KOPT-K1 (cell line): ENCODE results near the gene SACS.

Source experiments
- H3K27ac ChIP-seq: fragments of 200-600 bp; sonication (generic); 2 replicates; pipeline ENCODE4 v1.5.1; 2016; ENCODE audit warnings: antibody characterized with exemption, mild to moderate bottlenecking, low read depth, low read length; ENCODE audit not compliant: poor library complexity, severe bottlenecking
- H3K36me3 ChIP-seq: fragments of 200-600 bp; sonication (generic); 2 replicates; pipeline ENCODE4 v1.5.1; 2017; ENCODE audit warnings: antibody characterized with exemption, mild to moderate bottlenecking, low read length, moderate library complexity; ENCODE audit not compliant: insufficient read depth
- H3K9me3 ChIP-seq: fragments of 200-600 bp; sonication (generic); 2 replicates; pipeline ENCODE4 v1.5.1; 2017; ENCODE audit warnings: antibody characterized with exemption, low read length, mild to moderate bottlenecking; ENCODE audit not compliant: insufficient read depth, poor library complexity, severe bottlenecking

The SACS gene

DNA sequence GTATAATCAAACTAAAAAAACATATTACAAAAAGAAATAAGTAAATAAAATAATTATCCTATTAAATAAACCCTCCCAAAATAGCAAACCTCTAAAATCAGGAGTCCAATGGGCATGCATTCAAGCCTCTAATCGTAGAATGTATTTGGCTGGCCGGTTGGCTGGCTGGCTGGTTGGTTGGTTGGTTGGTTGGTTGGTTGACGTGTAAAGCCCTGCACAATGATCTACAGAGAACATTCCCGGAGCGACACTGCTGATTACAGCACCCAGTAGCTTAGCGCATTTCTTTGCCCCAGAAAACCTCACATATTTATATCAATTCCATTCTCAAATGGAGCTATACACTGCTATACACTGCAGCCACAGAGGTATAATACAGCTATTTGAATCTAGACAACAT, 65.6 kb downstream of the SACS start:
- no peaks in the 10 kb centered on the region for H3K9me3 ChIP-seq
- H3K36me3 ChIP-seq: peaks cover 98% of the 10 kb centered on the region
- H3K27ac ChIP-seq: no peak overlapping the region

- Histone ChIP-seq H3K9me3 (no peaks in the 10 kb centered on the region), H3K36me3 (peaks cover 96% of the 10 kb centered on the region), H3K27ac (no peak overlapping the region)
Measured at GRCh38 chr13:23365652-23366051, 67.8 kb downstream of the SACS start.

- H3K9me3 ChIP-seq: no peaks in the 10 kb centered on the region
- H3K36me3 ChIP-seq: peaks cover 96% of the 10 kb centered on the region
Measured at GRCh38 chr13:23359882-23360281, 73.6 kb downstream of the SACS start.

GRCh38 chr13:23357349-23357748, 76.2 kb downstream of the SACS start:
- peaks cover 99% of the 10 kb centered on the region for H3K36me3 ChIP-seq

More at GRCh38 chr13:23359882-23360281, 73.6 kb downstream of the SACS start:
- no peak overlapping the region for H3K27ac ChIP-seq

GRCh38 chr13:23356368-23356767, 77.1 kb downstream of the SACS start:
- H3K27ac ChIP-seq: no peak overlapping the region
- H3K9me3 ChIP-seq: no peaks in the 10 kb centered on the region
- H3K36me3 ChIP-seq: peaks cover 99% of the 10 kb centered on the region

More at GRCh38 chr13:23357349-23357748, 76.2 kb downstream of the SACS start:
- Histone ChIP-seq H3K27ac (no peak overlapping the region), H3K9me3 (no peaks in the 10 kb centered on the region)

- no peaks in the 10 kb centered on the region for H3K9me3 ChIP-seq
- no peak overlapping the region for H3K27ac ChIP-seq
- H3K36me3 ChIP-seq: peaks cover 99% of the 10 kb centered on the region
Measured at GRCh38 chr13:23354520-23354919, 79.0 kb downstream of the SACS start.

GRCh38 chr13:23352161-23352560, 81.3 kb downstream of the SACS start:
- H3K9me3 ChIP-seq: no peaks in the 10 kb centered on the region
- H3K36me3 ChIP-seq: peaks cover 100% of the 10 kb centered on the region
- no peak overlapping the region for H3K27ac ChIP-seq

DNA sequence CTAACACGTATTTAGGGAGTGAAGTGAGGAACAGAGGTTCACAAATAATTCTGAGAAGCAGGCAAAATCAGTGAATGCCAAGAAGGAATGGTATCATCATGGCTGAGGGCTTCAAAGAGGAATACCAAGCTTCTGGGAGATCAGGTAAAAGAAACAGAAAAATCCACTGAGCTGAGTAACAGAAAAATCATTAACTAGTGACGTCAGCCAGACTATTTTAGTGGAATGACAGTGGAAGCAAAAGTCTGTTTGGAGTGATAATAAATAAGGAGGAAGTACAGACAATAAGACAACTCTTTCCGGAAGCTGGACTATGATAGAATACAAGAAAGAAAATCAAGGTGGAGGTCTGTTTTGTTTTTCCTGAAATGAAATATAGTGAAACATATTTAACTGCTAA, 83.5 kb downstream of the SACS start:
- no peak overlapping the region for H3K27ac ChIP-seq
- peaks cover 98% of the 10 kb centered on the region for H3K36me3 ChIP-seq

GRCh38 chr13:23349161-23349897, 84.2 kb downstream of the SACS start:
- peaks cover 98% of the 10 kb centered on the region for H3K36me3 ChIP-seq
- H3K27ac ChIP-seq: no peak overlapping the region
- no peaks in the 10 kb centered on the region for H3K9me3 ChIP-seq

More for the DNA sequence above, 83.5 kb downstream of the SACS start:
- H3K9me3 ChIP-seq: no peaks in the 10 kb centered on the region

- no peak overlapping the region for H3K27ac ChIP-seq
- H3K36me3 ChIP-seq: peaks cover 97% of the 10 kb centered on the region
- no peaks in the 10 kb centered on the region for H3K9me3 ChIP-seq
Measured at GRCh38 chr13:23348262-23349127, 85.0 kb downstream of the SACS start.

GRCh38 chr13:23347601-23348000, 85.9 kb downstream of the SACS start:
- H3K27ac ChIP-seq: no peak overlapping the region
- peaks cover 8% of the 10 kb centered on the region for H3K9me3 ChIP-seq
- H3K36me3 ChIP-seq: peaks cover 92% of the 10 kb centered on the region

DNA sequence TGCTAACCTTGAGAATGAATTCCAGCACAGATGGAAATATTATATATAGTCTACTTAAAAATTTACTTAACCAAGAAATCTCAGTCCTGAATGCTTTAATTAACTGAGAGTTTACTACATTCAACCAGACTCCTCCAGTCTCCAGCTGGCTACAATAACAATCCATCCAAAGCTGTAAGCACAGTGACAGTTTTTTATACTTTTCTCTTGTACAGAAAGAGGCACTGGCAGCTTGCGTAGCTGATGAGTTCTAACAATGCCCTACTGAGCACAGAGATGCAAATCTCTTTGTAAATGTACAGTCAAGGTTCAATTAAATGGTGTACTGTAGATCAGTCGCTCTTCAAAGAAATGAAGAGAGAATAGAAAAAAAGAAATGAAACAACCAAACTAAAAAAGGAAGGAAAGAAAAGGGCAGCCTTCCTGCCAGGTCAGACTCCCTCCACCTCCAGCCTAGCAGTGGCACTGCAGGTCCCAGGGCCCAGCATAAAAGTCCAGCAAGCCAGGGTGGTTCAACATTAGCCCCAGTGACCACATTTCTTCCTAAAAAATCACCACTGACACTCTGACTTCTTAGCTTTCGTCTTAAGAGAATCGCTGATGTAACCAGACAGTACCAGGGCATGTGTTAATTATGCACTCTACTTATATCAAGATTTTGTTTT, 88.4 kb downstream of the SACS start:
- Histone ChIP-seq H3K9me3 (peaks cover 28% of the 10 kb centered on the region), H3K27ac (no peak overlapping the region), H3K36me3 (peaks cover 90% of the 10 kb centered on the region)

GRCh38 chr13:23339225-23339624, 94.3 kb downstream of the SACS start:
- no peak overlapping the region for H3K27ac ChIP-seq
- H3K9me3 ChIP-seq: peaks cover 86% of the 10 kb centered on the region
- H3K36me3 ChIP-seq: peaks cover 85% of the 10 kb centered on the region

DNA sequence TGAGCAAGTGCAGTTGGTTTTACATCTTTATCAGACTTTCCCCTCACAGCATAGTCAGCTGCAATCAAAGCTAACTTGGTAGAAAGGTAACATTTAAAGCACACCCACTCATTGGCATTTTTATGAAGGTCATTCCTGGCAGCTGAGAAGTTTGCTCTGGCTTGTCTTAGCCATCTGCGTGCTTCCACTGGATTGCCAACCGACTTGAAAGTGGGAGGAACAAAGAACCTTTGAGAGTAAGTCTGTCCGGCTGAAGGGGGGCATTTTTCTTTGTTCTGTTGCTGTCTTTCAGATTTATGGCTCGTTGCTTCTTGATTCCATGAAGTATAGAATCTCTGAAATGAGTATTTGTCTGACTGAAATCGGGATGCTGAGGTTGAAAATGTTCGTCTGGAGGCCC, 103.1 kb downstream of the SACS start:
- H3K36me3 ChIP-seq: peaks cover 63% of the 10 kb centered on the region
- H3K27ac ChIP-seq: no peak overlapping the region
- peaks cover 41% of the 10 kb centered on the region for H3K9me3 ChIP-seq

GRCh38 chr13:23325191-23325590, 108.3 kb downstream of the SACS start:
- Histone ChIP-seq H3K36me3 (peaks cover 13% of the 10 kb centered on the region; the same call in 1 of the 2 replicates), H3K27ac (no peak overlapping the region), H3K9me3 (no peaks in the 10 kb centered on the region)
